ENCODE data around the gene ABCC6. TPM values are rescaled to one million over a fixed set of nuclear protein-coding genes. Genes with fewer than 3 reads are reported as not detected.
A peak's percentile ranks its signal among the peaks of the same experiment; 100 is the strongest.
"Not testable (repeated sequence)": the region's sequence is repeated elsewhere in the genome, so short reads cannot be mapped to it uniquely, and the experiment has no call there.

The ABCC6 gene
- 2.6 TPM in 2 replicates for total RNA-seq

GRCh38 chr16:16222850-16223661 lies at the start of gene ABCC6:
TSS of gene ABCC6 (minus strand) at chr16:16223494. CDS start at chr16:16223434, 60 bp downstream.
- not testable (repeated sequence) for DNase-seq (ENCODE audit: low read depth)
- peak within 1 kb of the TSS; percentile 30 for H3K4me3 ChIP-seq (ENCODE audit: low read depth, low read length)

- not testable (repeated sequence) for H3K4me3 ChIP-seq (ENCODE audit: low read depth, low read length); DNase-seq (ENCODE audit: low read depth)
Observed at GRCh38 chr16:16272573-16273221, 49.4 kb upstream of the ABCC6 start.

GRCh38 chr16:16271658-16272057 lies 48.4 kb upstream of the ABCC6 start:
- not testable (repeated sequence) for DNase-seq (ENCODE audit: low read depth); H3K4me3 ChIP-seq (ENCODE audit: low read depth, low read length)

DNA sequence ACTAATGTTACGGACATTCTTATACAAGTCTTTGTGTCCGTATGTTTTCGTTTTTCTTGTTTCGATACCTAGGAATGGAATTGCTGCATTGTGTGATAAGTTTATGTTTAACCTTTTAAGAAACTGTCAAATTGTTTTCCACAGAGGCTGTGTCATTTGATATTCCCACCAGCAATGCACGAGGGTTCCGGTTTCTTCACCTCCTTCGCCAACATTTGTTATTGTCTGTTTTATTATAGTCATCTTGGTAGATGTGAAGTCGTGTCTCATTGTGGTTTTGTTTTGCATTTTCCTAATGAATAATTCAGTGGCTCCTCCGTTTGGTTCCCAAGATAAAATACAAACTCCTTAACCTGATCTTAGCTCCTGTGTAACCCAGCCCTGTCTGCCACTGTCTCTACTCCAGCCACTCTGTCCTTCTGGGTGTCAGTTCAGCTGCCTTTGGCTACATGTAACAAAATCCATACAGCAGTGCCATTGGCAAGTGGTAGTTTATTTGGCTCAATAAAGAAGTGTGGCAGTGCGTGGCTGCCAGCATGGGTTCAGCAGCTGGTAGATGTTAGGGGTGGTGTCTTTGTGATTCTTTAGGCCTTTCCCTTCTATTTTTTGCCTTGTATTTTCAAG lies 45.0 kb upstream of the ABCC6 start:
- H3K4me3 ChIP-seq (ENCODE audit: low read depth, low read length); DNase-seq (ENCODE audit: low read depth): not testable (repeated sequence)

DNA sequence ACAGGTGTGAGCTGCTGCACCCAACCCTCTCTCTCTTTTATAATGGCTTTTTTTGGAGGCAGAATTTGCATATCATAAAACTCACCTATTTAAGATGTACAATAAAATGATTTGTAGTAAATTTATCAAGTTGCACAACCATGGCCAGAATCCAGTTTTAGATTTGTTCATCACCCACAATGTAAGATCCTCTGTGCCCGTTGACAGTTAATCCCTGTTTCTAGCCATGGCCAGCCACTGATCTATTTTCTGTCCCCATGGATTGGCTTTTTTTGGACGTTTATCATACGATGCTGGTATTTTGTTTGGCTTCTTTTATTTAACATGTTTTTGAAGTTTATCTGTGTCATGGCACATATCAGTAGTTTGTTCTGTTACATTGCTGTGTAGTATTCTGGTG lies 44.4 kb upstream of the ABCC6 start:
- not testable (repeated sequence) for DNase-seq (ENCODE audit: low read depth); H3K4me3 ChIP-seq (ENCODE audit: low read depth, low read length)

- peak; percentile 65 for DNase-seq (ENCODE audit: low read depth)
- H3K4me3 ChIP-seq (ENCODE audit: low read depth, low read length): not testable (repeated sequence)
Observed at GRCh38 chr16:16265044-16265443, 41.8 kb upstream of the ABCC6 start.

DNA sequence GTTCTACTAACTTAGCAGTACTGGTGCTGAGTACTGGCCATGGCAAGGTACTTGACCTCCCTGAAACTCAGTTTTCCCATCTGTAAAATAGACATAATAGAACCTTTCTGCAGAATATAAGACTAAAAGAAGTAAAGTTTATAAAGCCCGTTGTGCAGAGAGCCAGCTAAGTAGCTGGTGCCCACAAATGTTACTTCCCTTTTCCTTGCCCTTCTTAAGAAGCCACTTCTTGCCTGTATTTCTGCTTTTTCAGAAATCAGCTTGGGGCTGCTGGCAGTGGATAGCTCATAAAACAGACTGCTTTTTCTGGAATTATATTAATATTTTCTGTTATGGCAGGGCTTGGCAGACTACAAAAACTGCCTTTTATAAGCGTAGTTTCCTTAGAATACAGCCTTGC lies 40.7 kb upstream of the ABCC6 start:
- not testable (repeated sequence) for H3K4me3 ChIP-seq (ENCODE audit: low read depth, low read length); DNase-seq (ENCODE audit: low read depth)

- DNase-seq (ENCODE audit: low read depth): not testable (repeated sequence)
Observed at GRCh38 chr16:16262954-16263555, 39.8 kb upstream of the ABCC6 start.

DNA sequence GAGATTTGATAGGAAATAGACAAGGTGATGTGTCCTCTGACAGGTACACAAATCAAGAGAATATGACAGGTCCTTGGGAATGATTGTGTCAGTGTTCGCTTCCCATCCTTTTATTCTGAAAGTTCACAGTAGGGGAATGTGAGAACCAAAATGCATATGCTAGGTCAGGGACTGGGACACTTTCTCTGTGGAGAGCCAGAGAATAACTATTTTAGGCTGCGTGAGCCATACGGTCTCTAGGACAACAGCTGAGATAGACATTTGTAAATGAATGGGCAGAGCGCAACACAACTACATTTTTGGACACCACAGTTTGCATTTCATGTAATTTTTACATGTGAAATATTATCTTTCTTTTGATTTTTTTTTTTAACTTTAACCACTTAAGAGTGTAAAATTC lies 36.7 kb upstream of the ABCC6 start:
- DNase-seq (ENCODE audit: low read depth); H3K4me3 ChIP-seq (ENCODE audit: low read depth, low read length): not testable (repeated sequence)

More at GRCh38 chr16:16262954-16263555, 39.8 kb upstream of the ABCC6 start:
- not testable (repeated sequence) for H3K4me3 ChIP-seq (ENCODE audit: low read depth, low read length)

DNA sequence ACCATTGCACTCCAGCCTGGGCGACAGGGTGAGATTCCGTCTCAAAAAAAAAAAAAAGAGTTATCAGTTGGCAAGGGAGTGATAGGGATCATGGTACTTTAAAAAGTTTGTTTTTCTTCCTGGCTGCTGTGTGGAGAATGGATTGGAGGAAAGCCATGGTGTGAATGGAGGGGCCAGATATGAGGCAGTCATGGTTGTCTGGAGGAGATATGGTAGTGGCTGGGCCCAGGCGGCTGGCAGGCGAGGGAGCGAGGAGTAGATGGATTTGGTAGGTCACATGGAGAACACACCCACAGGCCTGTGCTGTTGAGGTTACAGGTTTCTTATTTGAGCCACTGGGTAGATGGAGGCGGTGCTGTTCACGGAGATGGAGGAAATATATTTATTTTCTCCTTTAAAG lies 35.5 kb upstream of the ABCC6 start:
- DNase-seq (ENCODE audit: low read depth): peak; percentile 0
- not testable (repeated sequence) for H3K4me3 ChIP-seq (ENCODE audit: low read depth, low read length)

DNA sequence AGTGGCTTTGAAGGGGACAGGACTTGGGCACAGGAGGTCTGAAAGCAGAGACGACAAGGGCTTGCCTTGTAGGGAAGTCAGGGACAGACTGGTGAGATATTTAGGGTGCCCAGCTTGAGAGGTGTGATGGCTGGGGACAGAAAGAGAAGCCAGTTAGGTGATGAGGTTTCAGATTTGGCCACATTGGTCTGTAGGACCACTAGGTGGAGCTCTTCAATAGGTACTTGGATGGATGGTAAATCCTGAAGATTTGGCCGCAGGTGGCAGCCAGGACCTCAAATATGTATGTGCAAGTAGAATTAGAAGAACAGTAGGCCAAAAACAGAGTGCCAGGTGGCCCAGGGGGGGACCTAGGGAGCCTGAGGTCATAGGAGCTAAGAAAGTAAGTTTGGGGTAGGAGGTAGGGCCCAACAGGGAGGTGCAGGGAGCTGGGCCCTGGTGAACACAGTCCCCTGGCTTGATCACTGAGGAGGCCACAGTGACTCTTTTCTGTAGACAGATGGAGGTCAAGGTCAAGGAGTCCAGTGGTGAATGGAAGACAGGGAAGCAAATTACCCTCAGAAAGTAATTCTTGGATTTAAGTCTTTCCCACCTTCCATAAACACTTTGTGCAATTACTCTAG lies 34.1 kb upstream of the ABCC6 start:
- not testable (repeated sequence) for H3K4me3 ChIP-seq (ENCODE audit: low read depth, low read length); DNase-seq (ENCODE audit: low read depth)
- TF ChIP-seq, protein P1, sequence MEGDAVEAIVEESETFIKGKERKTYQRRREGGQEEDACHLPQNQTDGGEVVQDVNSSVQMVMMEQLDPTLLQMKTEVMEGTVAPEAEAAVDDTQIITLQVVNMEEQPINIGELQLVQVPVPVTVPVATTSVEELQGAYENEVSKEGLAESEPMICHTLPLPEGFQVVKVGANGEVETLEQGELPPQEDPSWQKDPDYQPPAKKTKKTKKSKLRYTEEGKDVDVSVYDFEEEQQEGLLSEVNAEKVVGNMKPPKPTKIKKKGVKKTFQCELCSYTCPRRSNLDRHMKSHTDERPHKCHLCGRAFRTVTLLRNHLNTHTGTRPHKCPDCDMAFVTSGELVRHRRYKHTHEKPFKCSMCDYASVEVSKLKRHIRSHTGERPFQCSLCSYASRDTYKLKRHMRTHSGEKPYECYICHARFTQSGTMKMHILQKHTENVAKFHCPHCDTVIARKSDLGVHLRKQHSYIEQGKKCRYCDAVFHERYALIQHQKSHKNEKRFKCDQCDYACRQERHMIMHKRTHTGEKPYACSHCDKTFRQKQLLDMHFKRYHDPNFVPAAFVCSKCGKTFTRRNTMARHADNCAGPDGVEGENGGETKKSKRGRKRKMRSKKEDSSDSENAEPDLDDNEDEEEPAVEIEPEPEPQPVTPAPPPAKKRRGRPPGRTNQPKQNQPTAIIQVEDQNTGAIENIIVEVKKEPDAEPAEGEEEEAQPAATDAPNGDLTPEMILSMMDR (IDR thresholded peaks at IDR 0.05; ENCODE audit: insufficient read depth, low read depth, low read length): peak; percentile 21

DNA sequence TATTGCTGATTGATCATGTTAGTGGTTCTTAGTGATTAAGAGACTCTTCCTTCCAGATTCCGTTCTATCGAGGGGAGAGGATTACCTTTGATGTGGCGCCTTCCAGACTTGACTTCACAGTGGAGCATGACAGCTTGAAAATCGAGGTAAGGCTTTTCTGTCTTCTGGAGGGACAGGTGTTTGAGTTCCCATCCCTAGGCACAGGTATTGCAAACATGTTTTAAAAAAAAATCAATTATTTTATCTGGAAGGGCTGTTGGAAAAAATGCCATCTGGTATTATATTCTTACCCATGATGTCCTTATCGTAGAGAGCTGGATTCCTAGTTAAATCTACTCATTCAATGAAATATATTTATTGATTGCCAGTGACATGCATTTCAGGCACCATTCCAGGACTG lies 29.1 kb upstream of the ABCC6 start:
- not testable (repeated sequence) for H3K4me3 ChIP-seq (ENCODE audit: low read depth, low read length); DNase-seq (ENCODE audit: low read depth)

DNA sequence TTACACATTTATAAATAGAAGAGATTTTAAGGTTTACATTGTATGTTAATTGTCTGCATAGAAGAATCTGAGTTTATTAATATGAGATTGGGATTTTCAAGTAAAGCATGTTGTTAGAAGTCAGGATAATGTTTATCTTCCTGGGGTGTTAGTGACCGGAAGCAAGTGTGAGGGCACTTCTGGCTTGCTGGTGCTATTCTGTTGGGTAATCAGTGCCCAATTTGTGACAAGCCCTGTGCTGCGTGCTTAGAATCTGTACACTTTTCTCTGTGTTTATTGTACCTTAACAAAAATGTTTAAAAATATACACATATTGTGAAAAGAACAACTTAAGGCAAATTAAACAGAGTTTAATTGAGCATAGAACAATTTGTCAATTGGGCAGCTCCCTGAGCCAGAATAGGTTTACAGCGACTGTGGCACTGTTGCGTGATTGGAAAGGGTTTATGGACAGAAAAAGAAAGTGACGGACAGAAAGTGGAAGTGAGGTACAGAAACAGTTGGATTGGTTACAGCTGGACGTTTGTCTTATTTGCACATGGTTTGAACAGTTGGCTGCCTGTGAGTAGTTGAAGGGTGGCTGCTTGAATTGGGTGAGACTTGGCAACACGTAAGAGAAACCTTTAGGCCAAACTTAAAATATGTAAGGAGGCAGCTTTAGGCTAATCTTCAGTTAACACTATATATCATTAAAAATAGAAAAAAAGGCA lies 26.5 kb upstream of the ABCC6 start:
- H3K4me3 ChIP-seq (ENCODE audit: low read depth, low read length); DNase-seq (ENCODE audit: low read depth): not testable (repeated sequence)

DNA sequence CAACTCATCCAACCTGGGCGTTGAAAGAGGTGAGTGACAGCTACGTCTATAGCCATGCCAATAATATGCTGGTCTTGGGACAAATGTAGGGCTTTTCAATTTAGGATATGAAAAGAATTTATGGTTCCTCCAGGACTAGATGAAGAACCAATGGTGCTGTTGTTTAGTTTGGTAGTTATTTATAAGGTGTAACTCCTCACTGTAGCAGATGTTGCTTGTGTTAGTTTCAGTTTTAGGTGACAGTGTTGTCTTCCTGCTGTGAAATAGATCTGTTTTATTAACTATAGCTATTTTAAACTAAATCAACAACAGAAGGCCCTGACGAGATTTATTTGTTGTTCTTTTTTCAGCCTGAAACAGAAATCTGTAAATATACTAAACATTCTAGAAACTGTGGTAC lies 24.1 kb upstream of the ABCC6 start:
- H3K4me3 ChIP-seq (ENCODE audit: low read depth, low read length); DNase-seq (ENCODE audit: low read depth): not testable (repeated sequence)

DNA sequence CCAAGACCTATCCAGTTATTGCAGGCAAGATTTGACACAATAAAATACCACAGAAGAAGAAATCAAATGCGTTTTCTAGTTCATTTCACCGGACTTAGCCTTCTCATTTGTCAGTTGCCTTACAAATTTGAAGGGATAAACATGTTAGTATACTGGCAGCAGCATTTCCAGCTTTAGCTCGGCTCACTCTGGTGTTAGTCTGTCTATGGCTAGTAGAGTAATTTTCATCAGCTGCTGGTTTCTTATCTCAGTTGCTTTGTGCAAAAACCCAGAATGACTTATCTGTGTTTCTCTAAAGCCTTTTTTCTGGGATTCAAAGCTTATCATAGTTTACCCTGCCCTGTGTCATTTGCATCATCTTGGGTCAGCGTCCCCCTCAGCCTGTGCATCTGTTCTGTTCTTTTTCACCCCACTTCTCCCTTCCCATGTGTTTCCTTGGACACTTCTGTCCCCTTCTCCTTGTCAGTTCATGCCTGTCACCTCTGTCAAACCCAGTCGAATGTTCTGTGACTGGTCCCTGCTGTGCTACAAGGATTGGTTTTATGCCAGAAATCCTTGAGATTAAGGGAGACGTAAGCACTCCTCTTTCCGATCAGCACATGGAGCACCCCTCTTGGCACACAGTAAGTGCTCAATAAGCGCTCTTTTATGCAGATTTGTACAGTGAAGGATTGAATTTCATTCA lies 23.4 kb upstream of the ABCC6 start:
- not testable (repeated sequence) for DNase-seq (ENCODE audit: low read depth); H3K4me3 ChIP-seq (ENCODE audit: low read depth, low read length)

- DNase-seq (ENCODE audit: low read depth); H3K4me3 ChIP-seq (ENCODE audit: low read depth, low read length): not testable (repeated sequence)
Observed at GRCh38 chr16:16243886-16244285, 20.6 kb upstream of the ABCC6 start.

Data from fibroblast of villous mesenchyme (primary cell).